WTC11 (cell line): Measurements from ENCODE around the gene ZFYVE28. TPM values are rescaled to one million over a fixed set of nuclear protein-coding genes. Genes with fewer than 3 reads are reported as not detected.

ENCODE experiments used
- ATAC-seq: fragments of 200-7000 bp; cut with Tn5 transposase; 2 replicates; pipeline ENCODE4 v1.10.0; 2021; ENCODE audit warnings: mild to moderate bottlenecking, moderate library complexity
- CTCF ChIA-PET: fragments of 300-600 bp; sonication (Branson Sonifier 250); formaldehyde crosslinking; loops from one replicate; lab custom pipeline; 2021; ENCODE audit warnings: antibody characterized with exemption; lab: Charles Lee
- POLR2A ChIA-PET: fragments of 350-600 bp; sonication (Branson Sonifier 250); formaldehyde crosslinking; loops from one replicate; lab custom pipeline; 2021; ENCODE audit warnings: antibody characterized with exemption; lab: Charles Lee
- DNase-seq: peaks from one replicate; pipeline ENCODE4 v3.0.0; 2021; ENCODE audit warnings: low spot score
- H3K27ac Mint-ChIP-seq: 2 replicates; pipeline ENCODE4 v1.8.0; 2021; ENCODE audit warnings: mixed read lengths
- H3K27me3 Mint-ChIP-seq: 2 replicates; pipeline ENCODE4 v1.8.0; 2021; ENCODE audit warnings: low read depth, mild to moderate bottlenecking, moderate library complexity, mixed read lengths
- H3K36me3 Mint-ChIP-seq: 2 replicates; pipeline ENCODE4 v1.8.0; 2021; ENCODE audit warnings: mixed read lengths
- H3K4me1 Mint-ChIP-seq: 2 replicates; pipeline ENCODE4 v1.8.0; 2022; ENCODE audit warnings: mixed read lengths
- H3K4me3 Mint-ChIP-seq: 2 replicates; pipeline ENCODE4 v1.8.0; 2021; ENCODE audit warnings: mild to moderate bottlenecking, moderate library complexity, mixed read lengths
- H3K9me3 Mint-ChIP-seq: 2 replicates; pipeline ENCODE4 v1.8.0; 2021; ENCODE audit warnings: mixed read lengths
- AFF4 ChIP-seq: sonication (generic); formaldehyde crosslinking; IDR thresholded peaks from 2 replicates; pipeline ENCODE4 v1.8.1; 2023; ENCODE audit warnings: mild to moderate bottlenecking, missing genetic modification reagents, borderline replicate concordance
- AR ChIP-seq: fragments of 250-450 bp; sonication (Bioruptor Pico); IDR thresholded peaks from 2 replicates; pipeline ENCODE4 v1.9.0; 2021; ENCODE audit warnings: mild to moderate bottlenecking
- ATF1 ChIP-seq: sonication (generic); formaldehyde crosslinking; IDR thresholded peaks from 2 replicates; pipeline ENCODE4 v1.8.1; 2023; ENCODE audit warnings: mild to moderate bottlenecking, moderate library complexity, missing genetic modification reagents
- CBFB ChIP-seq: sonication (generic); formaldehyde crosslinking; IDR thresholded peaks from 2 replicates; pipeline ENCODE4 v1.8.1; 2022; ENCODE audit warnings: mild to moderate bottlenecking, low read depth, missing genetic modification reagents
- EMX1 ChIP-seq: fragments of 250-450 bp; sonication (Bioruptor Pico); IDR thresholded peaks from 2 replicates; pipeline ENCODE4 v1.8.0; 2021; ENCODE audit warnings: mild to moderate bottlenecking
- IRF1 ChIP-seq: sonication (generic); formaldehyde crosslinking; IDR thresholded peaks from 2 replicates; pipeline ENCODE4 v1.8.0; 2023; ENCODE audit warnings: missing genetic modification reagents
- NFYB ChIP-seq: sonication (generic); formaldehyde crosslinking; conservative IDR thresholded peaks from 2 replicates; pipeline ENCODE4 v1.8.0; 2022; ENCODE audit warnings: low read depth, missing genetic modification reagents
- PRRX2 ChIP-seq: fragments of 250-450 bp; sonication (Bioruptor Pico); IDR thresholded peaks from 2 replicates; pipeline ENCODE4 v1.8.0; 2021; ENCODE audit warnings: mild to moderate bottlenecking
- SOX15 ChIP-seq: fragments of 250-450 bp; sonication (Bioruptor Pico); IDR thresholded peaks from 2 replicates; pipeline ENCODE4 v1.9.0; 2021; ENCODE audit warnings: mild to moderate bottlenecking
- ZBTB43 ChIP-seq: sonication (generic); formaldehyde crosslinking; IDR thresholded peaks from 2 replicates; pipeline ENCODE4 v1.8.1; 2023; ENCODE audit warnings: mild to moderate bottlenecking, missing genetic modification reagents
- ZNF232 ChIP-seq: sonication (generic); formaldehyde crosslinking; IDR thresholded peaks from 2 replicates; pipeline ENCODE4 v1.8.0; 2022; ENCODE audit warnings: mild to moderate bottlenecking, missing genetic modification reagents
- total RNA-seq: library from RNA; stranded (reverse); gene quantifications from 3 replicates; pipeline ENCODE4 v1.2.3, GENCODE V29; 2021
- TF ChIP-seq, protein P1 (sequence below): sonication (generic); formaldehyde crosslinking; conservative IDR thresholded peaks from 2 replicates; pipeline ENCODE4 v1.8.1; 2023; ENCODE audit warnings: mild to moderate bottlenecking, low read depth, missing genetic modification reagents, moderate library complexity

The ZFYVE28 gene
- total RNA-seq, 1 experiment from 2014 or later, result 7.8 TPM

DNA sequence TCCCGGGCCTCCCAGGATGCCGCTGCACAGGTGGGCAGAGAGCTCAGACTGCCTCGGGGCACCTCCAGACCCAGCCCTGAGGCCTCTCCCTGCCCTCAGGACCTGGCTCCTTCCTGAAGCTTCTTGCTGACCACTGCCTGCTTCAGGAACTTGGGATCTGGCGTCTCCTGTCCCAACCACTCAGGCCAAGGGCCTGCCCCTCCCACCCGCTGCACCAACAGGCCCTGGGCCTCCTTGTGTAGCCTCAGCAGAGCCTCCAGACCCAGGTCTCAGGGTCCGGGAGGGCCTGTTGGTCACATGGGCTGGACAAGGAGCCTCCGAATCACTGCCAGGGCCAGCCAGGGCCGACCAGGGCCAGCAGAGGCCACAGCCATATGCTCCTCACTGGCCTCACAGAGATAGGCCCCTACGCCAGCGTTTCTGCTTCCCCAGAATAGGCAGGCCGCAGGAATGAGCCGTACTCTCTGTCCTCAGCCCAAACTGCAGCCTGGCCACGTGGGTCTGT lies 159.4 kb downstream of the ZFYVE28 start (continued):
- no peak for TF ChIP-seq AR (CRISPR knock-in tag)
- TF ChIP-seq CBFB (CRISPR knock-in tag), result no peak

DNA sequence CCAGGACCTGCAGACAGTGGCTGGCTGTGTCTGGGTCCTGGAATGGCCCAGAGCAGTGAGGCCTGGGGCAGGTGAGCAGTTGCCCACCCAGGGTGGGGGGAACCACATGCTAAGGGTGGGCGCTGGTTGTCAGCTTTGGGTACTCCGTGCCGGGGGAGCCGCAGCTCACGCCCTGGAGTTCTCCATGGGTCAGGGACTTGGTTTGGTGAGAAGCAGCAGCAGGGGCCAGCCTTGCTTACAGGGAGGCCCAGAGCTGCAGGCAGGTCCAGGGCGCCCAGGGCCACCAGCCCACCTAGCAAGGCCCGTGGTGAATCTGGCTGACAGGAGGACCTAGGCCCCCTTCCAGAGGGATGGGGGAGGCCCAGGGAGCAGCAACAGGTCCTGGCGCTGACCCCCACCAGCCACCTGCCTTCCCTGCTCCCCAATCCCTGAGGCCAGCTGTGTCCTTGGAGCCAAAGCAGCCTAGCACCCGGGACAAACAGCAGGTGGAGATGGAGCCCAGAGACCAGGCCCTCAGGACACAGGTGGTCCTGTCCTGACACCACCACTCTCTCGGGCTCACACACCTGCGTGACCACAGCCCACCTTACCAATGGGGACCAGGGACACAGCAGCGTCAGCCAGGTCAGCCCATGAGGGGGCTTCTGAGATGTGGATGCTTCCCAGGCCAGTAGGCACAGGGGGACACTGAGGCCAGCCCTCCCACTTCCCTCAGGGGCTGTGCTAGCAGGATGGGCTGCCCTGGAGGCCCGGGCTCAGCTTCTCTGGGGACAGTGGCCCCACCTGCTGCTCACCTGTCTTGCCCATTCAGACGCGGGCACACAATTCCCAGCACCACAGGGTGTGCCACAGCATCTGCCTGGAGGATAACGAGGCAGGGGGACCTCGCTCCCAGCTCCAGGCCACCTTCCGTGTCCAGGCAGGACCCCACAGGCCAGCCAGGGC lies 160.1 kb downstream of the ZFYVE28 start:
- ChIA-PET POLR2A (no interaction called here), CTCF (interaction anchor here (0.8 kb wide), 1 partner anchor 38 kb away, joined by 3 read pairs; no protein-coding TSS in a partner anchor)
- H3K9me3 Mint-ChIP-seq, result no peaks in the 10 kb centered on the region
- no peak overlapping the region for H3K4me3 Mint-ChIP-seq
- TF ChIP-seq EMX1 (CRISPR knock-in tag) (no peak), ATF1 (CRISPR knock-in tag) (no peak), SOX15 (CRISPR knock-in tag) (no peak), NFYB (CRISPR knock-in tag) (no peak), ZBTB43 (CRISPR knock-in tag) (no peak), IRF1 (no peak), ZNF232 (CRISPR knock-in tag) (no peak)
- TF ChIP-seq, protein P1, sequence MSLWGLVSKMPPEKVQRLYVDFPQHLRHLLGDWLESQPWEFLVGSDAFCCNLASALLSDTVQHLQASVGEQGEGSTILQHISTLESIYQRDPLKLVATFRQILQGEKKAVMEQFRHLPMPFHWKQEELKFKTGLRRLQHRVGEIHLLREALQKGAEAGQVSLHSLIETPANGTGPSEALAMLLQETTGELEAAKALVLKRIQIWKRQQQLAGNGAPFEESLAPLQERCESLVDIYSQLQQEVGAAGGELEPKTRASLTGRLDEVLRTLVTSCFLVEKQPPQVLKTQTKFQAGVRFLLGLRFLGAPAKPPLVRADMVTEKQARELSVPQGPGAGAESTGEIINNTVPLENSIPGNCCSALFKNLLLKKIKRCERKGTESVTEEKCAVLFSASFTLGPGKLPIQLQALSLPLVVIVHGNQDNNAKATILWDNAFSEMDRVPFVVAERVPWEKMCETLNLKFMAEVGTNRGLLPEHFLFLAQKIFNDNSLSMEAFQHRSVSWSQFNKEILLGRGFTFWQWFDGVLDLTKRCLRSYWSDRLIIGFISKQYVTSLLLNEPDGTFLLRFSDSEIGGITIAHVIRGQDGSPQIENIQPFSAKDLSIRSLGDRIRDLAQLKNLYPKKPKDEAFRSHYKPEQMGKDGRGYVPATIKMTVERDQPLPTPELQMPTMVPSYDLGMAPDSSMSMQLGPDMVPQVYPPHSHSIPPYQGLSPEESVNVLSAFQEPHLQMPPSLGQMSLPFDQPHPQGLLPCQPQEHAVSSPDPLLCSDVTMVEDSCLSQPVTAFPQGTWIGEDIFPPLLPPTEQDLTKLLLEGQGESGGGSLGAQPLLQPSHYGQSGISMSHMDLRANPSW, result no peak
- peaks cover 3% of the 10 kb centered on the region for H3K27me3 Mint-ChIP-seq
- H3K36me3 Mint-ChIP-seq, result no peaks in the 10 kb centered on the region
- H3K27ac Mint-ChIP-seq, result peak overlapping the region; percentile 27; the same call in 1 of the 2 replicates
- peaks cover 10% of the 10 kb centered on the region; the same call in 1 of the 2 replicates for H3K4me1 Mint-ChIP-seq
- ATAC-seq (no peak), DNase-seq (peak; percentile 8)

DNA sequence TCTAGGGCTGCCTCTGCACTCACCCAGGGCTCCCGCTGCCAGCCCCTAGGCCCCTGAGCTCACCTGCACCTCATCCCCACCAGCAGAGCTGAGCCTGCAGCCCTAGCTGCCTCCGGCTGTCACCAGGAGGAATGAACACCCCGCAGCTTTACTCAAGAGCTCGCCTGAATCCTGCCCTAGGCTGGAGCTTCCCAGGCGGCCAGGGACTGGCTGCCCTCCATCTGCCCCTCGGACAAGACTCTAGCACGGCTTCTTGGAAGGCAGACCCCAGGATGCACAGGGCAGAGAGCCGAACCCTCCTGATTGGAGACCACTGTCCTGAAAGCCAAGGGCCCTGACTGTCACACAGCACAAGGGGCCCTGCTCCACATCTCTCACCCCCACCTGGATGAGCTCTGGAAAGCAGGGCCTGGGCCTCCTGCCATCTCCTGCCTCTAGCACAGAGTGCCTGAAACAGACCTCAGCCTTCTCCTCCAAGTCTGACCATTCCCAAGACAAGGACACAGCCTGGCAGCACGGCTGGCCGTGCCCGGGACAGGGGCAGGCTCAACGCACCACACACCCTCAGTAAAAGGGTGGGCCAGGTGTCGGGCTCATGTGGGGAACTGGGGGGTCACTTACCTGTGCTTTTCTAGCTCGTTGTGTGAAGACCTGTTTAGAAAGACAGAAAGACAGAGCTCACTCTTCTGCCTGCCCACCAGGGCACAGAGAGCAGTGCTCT lies 160.9 kb downstream of the ZFYVE28 start:
- Mint-ChIP-seq H3K27me3 (no peaks in the 10 kb centered on the region), H3K36me3 (no peaks in the 10 kb centered on the region), H3K9me3 (no peaks in the 10 kb centered on the region), H3K27ac (peak overlapping the region; percentile 27; the same call in 1 of the 2 replicates), H3K4me1 (peaks cover 13% of the 10 kb centered on the region; the same call in 1 of the 2 replicates), H3K4me3 (no peak overlapping the region)
- ChIA-PET CTCF (no interaction called here), POLR2A (no interaction called here)
- peak; percentile 9 for DNase-seq
- no peak for ATAC-seq
- TF ChIP-seq AFF4, result no peak
- no peak for TF ChIP-seq PRRX2
